Activated gamma-delta T cell treated with Interleukin-2 at 50 U/mL for 16 hours (primary cell): ENCODE results near the gene TSPEAR.

Source experiments
- DNase-seq: peaks from one replicate; pipeline ENCODE4 v3.0.0-alpha.2; 2020

TSPEAR gene

DNA sequence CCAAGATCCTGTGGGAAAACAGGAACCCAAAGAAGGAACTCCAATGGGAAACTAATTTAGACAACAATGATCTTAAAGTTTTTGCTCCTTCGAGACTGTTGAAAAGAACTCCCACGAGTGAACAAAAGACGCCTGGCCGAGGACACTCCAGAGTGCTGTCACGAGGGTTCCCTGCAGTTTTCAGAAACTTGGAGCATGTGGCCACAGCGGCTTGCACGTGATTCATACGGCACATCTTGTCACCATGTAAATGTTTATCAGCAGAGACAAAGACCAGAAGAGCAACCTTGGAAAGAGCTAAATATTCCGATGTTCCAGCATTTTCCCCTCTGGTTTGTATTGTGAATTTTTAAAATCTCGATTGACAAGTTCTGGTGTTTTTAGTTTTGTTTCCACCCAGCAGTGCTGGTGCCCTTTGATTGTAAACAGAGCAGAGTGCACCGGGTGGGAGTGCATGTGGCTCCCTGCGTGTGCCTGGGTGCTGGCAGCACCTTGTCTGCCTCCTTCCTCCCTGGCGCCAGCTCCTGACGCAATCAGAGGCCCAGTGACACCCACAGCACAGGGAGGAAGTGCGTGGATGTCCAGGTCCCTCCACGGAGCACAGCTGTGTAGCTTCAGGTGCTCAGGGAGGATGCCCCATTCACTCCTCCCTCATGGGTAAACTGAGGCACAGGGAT lies 233.1 kb downstream of the TSPEAR start:
- DNase-seq: no peak

DNA sequence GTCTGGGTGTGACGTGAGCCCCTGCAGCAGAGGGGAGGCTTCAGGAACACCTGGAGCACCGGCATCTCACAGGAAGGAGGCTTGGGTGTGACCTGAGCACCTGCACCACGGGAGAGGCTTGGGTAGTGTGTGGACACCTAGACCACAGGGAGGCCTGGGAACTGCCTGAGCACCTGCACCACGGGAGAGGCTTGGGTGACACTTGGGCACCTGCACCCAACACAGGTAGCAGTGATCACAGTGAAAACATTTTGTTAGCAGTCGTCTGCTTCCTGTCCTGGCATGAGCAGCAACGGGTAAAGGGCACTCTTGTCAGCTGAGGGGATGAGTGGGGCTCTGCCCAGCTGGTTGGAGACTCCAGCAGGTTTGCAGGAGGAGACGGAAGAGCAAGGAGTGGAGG lies 233.7 kb downstream of the TSPEAR start:
- DNase-seq: no peak

DNA sequence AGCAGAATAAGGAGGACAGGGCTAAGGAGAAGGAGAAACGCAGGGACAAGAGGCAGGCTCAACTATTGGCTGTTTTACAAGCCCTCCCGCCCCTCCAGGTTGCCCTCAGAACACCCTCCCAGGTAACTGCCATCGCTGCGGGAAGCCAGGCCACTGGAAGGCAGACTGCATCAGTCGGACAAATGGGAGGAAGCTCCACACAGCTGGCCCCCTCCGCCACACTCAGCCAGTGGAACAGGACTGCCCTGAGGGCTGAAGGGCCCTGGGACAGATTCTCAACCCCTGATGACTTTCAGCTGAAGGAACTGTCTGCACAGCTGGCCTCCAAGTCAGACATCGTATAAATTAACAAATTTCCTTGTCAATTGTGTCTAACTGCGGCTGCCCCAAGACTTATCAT lies 234.2 kb downstream of the TSPEAR start:
- DNase-seq: no peak

DNA sequence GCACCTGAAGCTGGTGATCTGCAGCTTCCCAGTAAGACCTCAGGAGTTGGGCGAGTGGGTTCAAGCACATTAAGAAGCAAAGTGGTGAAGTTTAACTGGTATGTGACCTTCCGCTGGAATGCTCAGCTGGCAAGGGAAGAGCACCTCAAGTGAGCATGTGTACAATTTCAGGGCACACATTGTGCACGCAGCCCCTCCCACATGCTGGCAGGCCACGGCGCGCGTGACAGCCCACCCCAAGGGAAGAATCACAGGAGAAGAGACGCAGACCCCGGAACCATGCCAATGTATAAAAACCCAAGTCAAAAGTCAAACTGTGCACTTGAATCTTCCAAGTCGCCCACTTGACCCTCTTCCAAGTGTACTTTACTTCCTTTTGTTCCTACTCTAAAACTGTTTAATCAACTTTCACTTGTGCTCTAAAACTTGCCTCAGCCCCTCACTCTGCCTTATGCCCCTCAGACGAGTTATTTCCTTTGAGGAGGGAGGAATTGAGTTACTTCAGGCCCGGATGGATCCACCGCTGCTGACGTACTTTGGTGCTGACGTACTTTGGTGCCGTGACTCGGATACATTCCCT lies 236.0 kb downstream of the TSPEAR start:
- DNase-seq: no peak

DNA sequence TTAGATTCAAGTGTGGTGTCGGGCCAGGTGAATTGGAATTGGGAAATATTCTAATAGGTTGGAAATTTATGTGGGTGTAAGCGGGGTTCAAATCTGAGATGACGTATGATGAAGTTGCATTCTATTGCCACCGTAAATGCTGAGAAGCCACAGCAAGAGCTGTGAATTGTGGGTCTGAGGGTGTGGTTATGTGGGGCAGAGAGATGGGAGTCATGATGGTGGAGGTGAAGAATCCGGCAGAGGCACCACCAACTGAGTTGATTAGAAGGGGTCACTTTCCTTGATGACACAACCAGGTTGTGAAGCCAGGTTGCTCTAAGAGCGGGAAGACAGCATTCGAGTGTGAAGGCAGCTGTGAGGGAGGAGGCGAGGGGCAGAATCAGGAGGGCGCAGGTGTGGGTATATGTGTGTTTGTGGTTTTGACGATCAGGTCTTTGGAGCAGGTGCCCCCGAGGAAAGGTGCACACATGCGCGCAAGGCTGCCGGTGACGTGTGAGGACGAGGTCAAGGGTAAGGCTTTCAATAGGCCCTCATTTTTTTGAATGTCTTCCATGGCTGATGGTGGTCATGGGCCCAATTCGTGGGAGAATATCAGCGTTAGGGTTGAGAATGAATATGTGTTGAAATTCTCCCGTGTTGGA lies 237.3 kb downstream of the TSPEAR start:
- no peak for DNase-seq

DNA sequence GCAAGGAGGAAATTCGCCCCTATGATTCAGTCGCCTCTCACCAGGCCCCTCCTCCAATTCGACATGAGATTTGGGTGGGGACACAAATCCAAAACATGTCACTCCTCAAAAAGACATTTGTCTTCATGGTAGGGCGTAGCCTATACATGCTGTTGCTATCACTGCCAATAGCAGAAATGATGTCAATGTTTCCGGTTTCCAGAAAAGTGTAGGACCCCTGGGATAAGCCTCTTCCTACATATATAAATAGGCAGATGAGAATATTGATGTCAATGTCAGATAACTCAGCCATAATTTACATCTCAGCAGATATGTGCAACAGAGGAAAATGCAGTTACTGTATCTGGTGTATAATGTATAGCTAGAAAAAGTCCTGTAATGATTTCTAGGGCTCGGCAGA lies 239.4 kb downstream of the TSPEAR start:
- DNase-seq: no peak

DNA sequence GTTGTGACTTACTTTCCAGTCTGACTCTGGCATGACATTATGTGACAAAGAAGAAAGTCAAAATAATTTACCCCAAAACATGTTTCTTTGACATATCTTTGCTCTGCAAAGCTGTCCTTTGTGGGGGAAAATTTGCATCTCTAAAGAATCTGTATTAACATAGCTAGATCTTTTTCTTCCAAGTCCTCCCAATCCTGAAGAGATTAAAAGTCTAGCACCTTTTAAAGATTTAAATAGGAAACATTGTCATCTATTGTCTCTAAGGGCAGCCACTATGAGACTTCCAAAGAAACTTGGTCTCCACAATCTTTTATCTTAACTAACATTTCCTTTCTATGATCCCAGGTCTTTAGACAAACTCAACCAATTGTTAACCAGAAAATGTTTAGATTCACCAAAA lies 240.0 kb downstream of the TSPEAR start:
- no peak for DNase-seq

DNA sequence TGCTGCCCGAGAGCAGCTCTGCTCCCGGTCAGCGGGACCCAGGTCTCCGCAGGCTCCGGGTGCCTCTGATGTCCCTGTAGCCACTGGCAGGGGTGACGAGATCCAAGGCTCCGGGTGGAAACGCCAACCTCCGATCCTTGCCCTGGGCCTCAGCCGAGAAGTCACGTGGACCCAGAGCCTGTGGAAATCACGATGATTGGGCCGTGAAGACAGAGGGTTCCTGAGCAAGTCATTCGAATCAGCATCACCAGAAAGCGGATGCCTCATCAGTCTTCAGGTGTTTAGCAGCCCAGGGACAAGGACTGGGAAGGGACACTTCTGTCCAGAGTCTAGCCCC lies 243.5 kb downstream of the TSPEAR start:
- no peak for DNase-seq

DNA sequence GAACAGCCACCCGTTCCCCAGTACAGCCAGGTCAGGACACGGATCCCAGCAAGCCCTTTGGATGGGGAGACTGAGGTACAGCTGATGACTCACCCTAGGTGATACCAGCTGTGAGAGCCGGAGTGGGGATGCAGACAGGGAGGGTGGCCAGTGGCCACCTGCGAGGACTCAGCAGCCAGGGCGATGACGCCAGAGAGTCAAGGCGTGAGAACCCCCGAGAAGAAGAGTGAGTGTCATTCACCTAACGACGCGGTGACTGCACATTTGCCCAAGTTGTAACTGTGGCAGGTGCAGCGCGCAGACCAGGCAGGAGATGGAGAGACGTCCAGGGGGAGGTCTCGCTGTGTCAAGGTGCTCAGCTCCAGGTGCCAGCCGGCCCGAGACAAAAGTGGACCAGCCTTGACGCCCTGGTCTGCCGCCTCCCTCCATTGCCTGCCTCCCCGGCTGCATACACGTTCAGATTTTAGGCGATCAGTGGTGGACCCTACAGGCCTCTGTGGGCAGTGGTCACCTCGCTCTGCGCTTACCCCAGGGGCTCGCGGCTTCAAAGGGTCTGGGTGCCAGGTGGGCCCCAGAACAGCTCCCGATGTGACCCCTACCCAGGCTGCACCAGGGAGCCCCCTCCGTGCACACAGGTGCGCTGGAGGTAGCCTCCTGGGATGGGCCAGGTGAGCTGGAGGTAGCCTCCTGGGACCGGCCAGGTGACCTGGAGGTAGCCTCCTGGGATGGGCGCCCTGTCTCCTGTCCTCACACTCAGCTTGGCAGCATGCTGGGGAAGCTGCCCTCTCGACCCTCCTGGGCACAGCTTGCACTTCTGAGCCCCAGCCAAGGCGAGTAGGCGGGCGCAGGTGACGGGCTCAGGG lies 244.1 kb downstream of the TSPEAR start:
- no peak for DNase-seq

DNA sequence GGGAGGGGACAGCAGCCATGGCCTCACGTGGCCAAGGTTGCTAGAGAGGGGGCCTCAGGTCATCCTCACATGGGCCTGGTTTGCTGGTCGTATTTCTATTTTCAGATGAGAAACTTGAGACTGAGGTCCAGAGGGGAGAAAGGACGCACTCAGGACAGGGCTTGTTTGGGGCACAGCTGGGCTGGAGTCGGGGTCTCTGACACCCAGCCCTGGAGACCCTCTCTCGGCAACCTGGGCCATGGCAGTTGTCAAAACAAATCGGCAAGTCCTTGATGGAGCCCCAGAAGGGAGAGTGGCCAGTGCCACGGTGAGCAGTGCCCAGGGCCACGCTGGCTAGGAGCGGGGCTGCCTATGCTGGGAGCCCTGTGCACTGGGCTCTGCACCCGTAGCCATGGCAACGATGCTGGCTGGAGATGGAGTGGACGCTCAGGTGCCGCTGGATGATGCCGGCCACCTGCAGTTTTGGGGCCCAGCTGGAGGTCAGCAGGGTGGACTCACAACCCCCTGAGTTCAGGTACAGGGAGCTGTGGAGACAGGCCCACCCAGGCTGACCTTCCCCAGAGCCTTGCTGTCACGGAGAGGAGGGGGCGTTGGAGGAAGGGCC lies 244.9 kb downstream of the TSPEAR start:
- DNase-seq: no peak

DNA sequence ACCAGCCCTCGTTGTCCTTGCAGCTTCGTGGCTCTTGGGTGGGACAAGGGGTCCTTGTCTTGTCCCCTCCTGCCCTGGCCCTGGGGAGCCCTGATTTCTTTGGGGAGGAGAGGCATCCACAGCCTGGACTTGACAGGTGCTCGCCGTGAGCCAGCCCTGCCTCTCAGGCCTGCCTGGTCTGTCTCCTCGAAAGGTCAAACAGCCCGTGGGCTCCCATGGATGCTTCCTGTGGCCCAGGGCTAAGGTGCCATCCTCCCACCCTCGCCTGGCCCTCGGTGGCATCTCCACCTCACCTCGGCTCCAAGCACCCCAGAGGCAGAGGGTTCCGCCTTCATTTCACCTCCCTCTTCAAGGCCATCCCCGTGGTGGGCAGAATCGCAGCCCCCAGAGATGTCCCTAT lies 247.0 kb downstream of the TSPEAR start:
- DNase-seq: no peak

DNA sequence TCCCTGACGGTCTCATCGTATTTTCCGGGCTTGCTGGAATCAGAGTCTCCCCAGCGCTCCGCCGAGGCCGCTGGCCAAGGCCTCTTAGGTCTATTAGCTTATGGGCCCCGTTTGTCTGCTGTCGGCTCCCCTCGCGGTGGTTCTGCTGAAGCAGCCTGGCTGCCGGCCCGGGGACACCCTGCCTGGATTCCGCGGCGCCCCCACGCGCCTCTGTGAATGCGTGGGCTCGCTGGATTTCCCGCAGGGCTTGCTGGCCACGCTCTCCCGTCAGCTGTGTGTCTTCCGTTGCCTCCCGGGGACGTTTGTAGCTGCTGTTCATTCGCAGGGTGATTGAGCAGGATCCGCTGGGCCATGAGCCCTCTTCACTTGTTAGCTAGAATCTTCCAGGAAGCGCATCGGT lies 247.6 kb downstream of the TSPEAR start:
- no peak for DNase-seq

DNA sequence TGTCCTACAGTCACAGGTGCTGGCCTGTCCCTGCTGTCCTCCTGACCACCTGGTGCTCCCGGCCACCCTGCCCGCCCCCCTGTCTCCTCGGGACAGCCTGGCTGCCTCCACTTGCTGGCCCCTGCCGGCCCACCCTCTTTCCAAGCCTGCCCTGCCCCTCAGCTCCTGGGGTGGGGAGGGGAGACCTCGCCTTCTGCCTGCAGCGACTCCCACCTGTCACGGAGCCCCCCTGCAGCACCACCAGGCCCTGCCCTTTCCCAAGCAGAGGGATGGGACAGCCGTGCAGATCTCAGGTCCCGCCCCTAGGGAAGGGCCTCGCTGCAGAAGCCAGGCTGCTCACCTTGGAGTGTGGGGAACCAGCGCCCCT lies 248.6 kb downstream of the TSPEAR start:
- no peak for DNase-seq

DNA sequence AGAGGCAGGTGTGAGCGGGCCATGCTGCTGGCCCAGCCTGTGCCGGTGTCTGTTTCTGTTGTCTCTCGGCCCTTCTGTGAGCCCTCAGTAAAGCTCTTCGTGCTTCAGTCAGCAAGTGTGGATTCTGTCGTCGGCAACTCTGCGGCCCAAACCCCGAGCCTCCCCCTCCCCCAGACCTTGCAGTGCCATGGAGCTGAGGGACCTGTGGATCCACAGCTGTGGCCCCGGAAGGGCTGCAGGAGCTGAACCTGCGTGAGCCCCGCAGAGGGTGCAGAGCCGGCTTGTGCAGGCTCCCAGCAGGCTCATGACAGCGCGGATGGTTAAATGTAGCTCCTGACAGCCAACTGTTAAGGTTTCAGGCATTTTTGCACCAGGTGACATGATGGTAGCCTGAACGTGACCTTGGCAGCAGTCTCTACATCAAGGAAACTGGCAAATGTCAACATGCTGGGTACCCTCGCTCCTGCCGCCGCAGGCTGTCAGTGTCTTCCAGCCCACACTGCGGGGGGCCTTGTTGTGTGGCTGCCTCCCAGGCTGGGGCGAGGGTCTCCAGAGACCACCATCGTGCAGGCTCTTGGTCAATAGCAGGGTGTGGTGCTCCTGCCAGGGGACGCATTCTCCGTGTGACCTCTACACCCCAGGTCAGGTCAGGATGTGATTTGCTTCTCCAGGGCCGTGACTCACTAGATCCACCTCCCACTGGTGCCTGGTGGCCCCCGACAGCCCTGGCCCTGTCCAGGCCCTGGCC lies 249.1 kb downstream of the TSPEAR start:
- DNase-seq: no peak

DNA sequence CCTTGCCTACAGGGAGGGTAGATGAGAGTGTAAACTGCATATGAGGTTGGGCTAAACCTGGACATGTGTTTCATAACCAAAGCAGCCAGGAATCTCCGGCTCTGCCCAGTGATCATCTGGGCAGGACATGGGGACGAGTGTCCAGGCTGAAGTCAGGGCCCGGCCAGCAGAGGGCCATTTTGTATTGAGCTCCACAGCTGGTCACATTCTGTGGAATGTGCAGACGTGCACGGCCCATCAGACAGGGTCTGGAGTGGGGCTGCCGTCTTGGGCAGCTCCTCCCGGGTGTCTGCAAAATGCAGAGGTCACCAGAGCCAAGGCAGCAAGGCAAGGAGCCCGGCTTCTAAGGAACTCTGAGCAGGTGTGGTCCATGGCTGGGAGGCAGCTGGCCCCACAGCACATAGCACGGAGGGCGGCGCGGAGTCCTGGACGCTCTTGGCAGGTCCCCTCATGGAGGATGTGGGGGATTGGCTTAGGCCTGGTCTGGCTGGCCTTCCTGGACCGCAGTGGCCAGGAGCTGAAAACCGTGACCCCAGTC lies 249.8 kb downstream of the TSPEAR start:
- no peak for DNase-seq

DNA sequence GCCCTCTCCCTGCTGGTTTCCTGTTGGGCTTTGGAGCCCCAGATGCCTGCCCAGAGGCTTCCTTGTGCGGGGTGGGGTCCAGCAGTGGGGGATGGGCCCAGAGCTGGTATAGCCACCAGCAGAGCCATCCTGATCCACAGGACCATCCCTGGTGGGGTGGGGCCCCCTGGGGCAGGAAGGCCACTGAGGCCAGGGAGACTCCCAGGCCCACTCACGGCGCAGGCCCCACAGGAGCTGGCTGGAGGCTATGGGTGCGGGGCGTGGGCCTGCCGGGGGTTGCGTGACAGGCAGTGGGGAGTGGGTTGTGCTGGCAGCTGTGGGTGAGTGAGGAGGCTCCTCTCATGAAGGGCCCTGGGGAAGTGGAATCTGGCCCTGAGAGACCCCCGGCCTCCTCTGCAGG lies 250.4 kb downstream of the TSPEAR start:
- DNase-seq: no peak

DNA sequence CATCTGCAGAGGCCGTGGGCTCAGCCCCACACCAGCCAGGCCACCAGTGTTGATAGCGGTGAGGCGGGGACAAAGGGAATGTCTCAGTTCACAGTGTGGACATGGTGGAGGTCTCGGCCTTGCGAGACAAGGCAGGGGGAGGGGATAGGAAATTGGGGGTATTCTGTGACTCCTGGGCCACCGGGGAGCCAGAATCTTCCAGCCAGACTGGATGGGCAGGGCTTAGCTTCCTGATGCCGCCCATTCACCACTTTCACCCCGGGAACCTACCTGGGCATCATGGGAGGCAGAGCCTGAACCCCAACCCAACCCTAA lies 251.0 kb downstream of the TSPEAR start:
- DNase-seq: no peak

DNA sequence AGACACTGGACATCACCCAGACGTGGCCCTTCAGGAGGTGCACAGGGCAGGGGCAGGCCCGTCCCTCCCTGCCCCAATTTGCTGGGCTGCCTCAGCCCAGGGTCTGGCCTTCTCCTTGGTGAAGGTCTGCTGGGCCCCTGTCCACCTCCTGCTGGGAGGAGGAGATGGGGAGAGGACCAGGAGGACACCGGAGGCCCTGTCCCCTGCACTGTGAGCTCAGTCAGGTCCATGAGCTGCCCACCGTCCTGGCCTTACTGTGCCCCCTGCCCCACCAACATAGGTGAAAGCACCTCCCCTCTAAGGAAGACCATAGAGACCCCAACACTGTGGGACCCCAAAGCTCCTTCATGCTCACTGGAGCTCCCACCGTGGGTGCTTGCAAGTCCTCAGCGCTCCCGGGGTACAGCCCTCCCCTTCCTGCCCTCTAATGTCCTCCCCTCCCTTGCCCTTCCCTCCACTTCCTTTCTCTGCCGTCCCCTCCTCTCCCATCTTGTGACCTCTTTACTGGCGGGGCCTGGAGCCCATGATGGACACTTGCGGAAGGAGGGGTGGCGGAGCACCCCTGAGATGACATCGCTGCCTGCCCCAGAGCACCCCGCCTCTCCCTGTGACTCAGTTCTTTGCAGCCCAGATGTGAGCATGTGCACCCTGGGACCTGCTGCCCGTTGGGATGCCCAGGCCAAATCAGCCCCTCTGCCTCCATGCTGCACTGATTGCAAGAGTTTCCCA lies 251.5 kb downstream of the TSPEAR start:
- no peak for DNase-seq

DNA sequence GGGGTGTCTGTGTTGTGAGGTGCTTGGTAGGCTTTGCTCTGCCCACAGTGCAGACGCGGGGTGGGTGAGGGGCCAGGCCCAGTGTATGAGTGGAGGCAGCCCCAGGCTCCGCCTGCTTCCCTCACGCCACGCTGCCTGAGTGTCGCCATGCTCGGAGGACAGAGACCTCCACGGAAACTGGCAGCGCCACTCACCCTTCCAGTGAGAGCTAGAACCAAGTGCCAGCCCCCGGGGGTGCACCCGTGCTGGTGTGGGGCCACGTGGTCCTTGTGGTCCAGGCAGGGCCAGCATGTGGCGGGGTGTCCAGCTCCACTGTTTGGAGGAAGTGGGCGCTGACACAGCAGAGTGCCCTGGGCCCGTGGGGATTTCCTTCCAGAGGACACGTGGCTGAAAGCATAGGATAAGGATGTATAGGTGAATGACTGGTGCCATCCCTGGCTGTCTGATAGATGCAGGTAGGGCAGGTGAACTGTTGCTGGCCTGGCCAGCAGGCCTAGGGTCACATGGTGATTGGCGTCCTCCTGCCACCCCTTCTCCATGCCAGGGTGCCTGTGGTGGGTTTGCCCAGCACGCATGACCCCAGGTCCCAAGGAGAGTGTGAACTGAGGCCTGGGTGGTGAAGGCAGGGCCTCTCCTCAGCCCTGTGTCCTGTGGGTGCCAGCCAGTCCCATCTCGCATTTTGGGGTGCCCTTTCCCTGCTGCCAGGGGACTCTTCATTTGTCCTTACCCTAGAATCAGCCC lies 252.2 kb downstream of the TSPEAR start:
- DNase-seq: no peak

DNA sequence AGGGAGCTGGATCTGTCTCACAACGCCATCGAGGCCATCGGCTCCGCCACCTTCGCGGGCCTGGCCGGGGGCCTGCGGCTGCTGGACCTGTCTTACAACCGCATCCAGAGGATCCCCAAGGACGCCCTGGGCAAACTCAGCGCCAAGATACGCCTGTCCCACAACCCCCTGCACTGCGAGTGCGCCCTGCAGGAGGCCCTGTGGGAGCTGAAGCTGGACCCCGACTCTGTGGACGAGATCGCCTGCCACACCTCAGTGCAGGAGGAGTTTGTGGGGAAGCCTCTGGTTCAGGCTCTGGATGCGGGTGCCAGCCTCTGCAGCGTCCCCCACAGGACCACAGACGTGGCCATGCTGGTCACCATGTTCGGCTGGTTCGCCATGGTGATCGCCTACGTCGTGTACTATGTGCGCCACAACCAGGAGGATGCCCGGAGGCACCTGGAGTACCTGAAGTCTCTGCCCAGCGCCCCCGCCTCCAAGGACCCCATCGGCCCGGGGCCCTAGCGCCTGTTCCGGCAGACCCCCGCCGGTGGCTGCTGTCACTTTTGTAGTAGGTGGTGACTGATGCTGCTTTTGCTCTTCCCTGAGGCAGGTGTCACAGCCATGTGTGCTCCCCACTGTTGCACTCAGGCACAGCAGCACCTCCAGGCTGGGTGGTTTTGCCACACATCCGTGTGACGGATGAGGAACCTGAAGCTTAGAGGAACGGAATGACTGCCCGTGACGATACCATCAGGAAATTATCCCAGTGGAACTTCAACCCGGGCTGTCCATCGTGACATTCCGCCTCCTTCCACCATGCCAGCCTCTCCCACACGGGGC lies 254.2 kb downstream of the TSPEAR start:
- DNase-seq: no peak
